Ishikawa (cell line): Measurements from ENCODE around the gene RAB17.

Experiments
- CEBPB ChIP-seq: IDR thresholded peaks from 2 replicates; pipeline ENCODE4 v1.6.1; 2012
- EGR1 ChIP-seq: IDR thresholded peaks from 2 replicates; pipeline ENCODE4 v1.6.1; 2012
- EP300 ChIP-seq: IDR thresholded peaks from 2 replicates; pipeline ENCODE4 v1.6.1; 2012; ENCODE audit warnings: borderline replicate concordance
- MAX ChIP-seq: IDR thresholded peaks from 2 replicates; pipeline ENCODE4 v1.6.1; 2012
- NFIC ChIP-seq: IDR thresholded peaks from 2 replicates; pipeline ENCODE4 v1.6.1; 2012
- RAD21 ChIP-seq: IDR thresholded peaks from 2 replicates; pipeline ENCODE4 v1.6.1; 2012; ENCODE audit warnings: low read depth
- REST ChIP-seq: IDR thresholded peaks from 2 replicates; pipeline ENCODE4 v1.6.1; 2012; ENCODE audit warnings: low read depth, mild to moderate bottlenecking
- TAF1 ChIP-seq: IDR thresholded peaks from 2 replicates; pipeline ENCODE4 v1.6.1; 2012; ENCODE audit warnings: low read depth, mild to moderate bottlenecking
- TEAD4 ChIP-seq: IDR thresholded peaks from 2 replicates; pipeline ENCODE4 v1.6.1; 2012
- USF1 ChIP-seq: IDR thresholded peaks from 2 replicates; pipeline ENCODE4 v1.6.1; 2012
- YY1 ChIP-seq: IDR thresholded peaks from 2 replicates; pipeline ENCODE4 v1.6.1; 2012; ENCODE audit warnings: low read depth

DNA sequence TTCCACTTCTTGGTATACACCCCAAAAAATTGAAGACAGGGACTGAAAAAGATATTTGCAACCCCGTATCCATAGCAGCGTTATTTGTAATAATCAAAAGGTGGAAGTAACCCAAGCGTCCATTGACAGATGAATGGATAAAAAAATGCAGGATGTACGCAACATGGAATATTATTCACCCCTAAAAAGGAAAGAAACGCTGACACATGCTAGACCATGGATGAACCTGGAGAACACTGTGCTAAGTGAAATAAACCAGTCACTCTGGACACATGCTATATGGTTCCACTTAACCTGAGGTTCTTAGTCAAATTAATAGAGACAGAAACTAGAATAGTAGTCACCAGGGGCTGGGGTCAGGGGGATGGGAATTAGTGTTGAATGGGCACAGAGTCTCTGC lies 62.8 kb downstream of the RAB17 start:
- TF ChIP-seq USF1 (no peak), EP300 (no peak), REST (no peak), NFIC (no peak), EGR1 (no peak), MAX (no peak), TEAD4 (no peak), TAF1 (no peak), RAD21 (no peak), CEBPB (no peak), YY1 (no peak)
